K562 (cell line): ENCODE data around the gene COL4A2. TPM values are rescaled to one million over a fixed set of nuclear protein-coding genes. Genes with fewer than 3 reads are reported as not detected.

Experiments
- DACH1 ChIP-seq: fragments of 450-650 bp; IDR thresholded peaks from 2 replicates; pipeline ENCODE4 v1.6.1; 2018; ENCODE audit not compliant: partially characterized antibody
- SREBF1 ChIP-seq: fragments of 150-350 bp; IDR thresholded peaks from 2 replicates; pipeline ENCODE4 v1.6.1; 2014; ENCODE audit warnings: antibody characterized with exemption, low read depth, low read length, borderline replicate concordance
- ZNF212 ChIP-seq: fragments of 450-650 bp; formaldehyde crosslinking; IDR thresholded peaks from 2 replicates; pipeline ENCODE4 v1.4.0; 2020; ENCODE audit warnings: mild to moderate bottlenecking
- ZNF253 ChIP-seq: fragments of 250-450 bp; sonication (Bioruptor Pico); conservative IDR thresholded peaks from 2 replicates; pipeline ENCODE4 v1.6.1; 2021; ENCODE audit warnings: mild to moderate bottlenecking
- polyA plus RNA-seq, 8 experiments: library from polyadenylated mRNA; depleted of rRNA in 4 of 8; stranded (reverse) in 5 of 8; unstranded in 3 of 8; fragments of >200 nt; fragmentation: Nextera tagmentation in 2 of 8; fragmentation: Illumina TruSeq in 1 of 8; extraction: Ambion mirVana in 2 of 8; extraction: Trizol in 1 of 8; gene quantifications; 2 replicates each; pipeline versions ENCODE4 v1.2.1 to v1.2.3, GENCODE V29; 2011 to 2014; ENCODE audit warnings: inconsistent platforms in 1 of 8, missing spikeins in 1 of 8
- total RNA-seq, 7 experiments: library from RNA; depleted of rRNA in 6 of 7; stranded (reverse); fragments of >200 nt in 6 of 7; fragmentation: Illumina TruSeq in 2 of 7; extraction: Trizol in 2 of 7; gene quantifications; 2 replicates each; pipeline versions ENCODE4 v1.2.1 to v1.2.3, GENCODE V29; 2011 to 2021; ENCODE audit warnings: low replicate concordance in 1 of 7
- TF ChIP-seq, protein P1 (sequence below): sonication (generic); formaldehyde crosslinking; IDR thresholded peaks from 2 replicates; pipeline ENCODE4 v1.8.1; 2023; ENCODE audit warnings: missing genetic modification reagents, mild to moderate bottlenecking, borderline replicate concordance
- TF ChIP-seq, protein P2 (sequence below), 2 experiments: IDR thresholded peaks; 2 replicates each; pipeline ENCODE4 v1.6.1; 2011; ENCODE audit warnings: borderline replicate concordance in 1 of 2, control low read depth in 1 of 2, low read depth in 1 of 2, low read length in 1 of 2, mild to moderate bottlenecking in 1 of 2, mixed read lengths in 1 of 2, moderate library complexity in 1 of 2; ENCODE audit not compliant: insufficient read depth in 1 of 2, insufficient read length in 1 of 2, poor library complexity in 1 of 2, severe bottlenecking in 1 of 2; ENCODE audit errors: extremely low read depth in 1 of 2
- TF ChIP-seq, protein P3 (sequence below), 2 experiments: IDR thresholded peaks in 1 of 2; conservative IDR thresholded peaks in 1 of 2; 2 replicates each; pipeline ENCODE4 v1.6.1; 2016; ENCODE audit warnings: low read depth in 2 of 2, mild to moderate bottlenecking in 1 of 2, missing compliant biosample characterization in 1 of 2, missing genetic modification characterization in 1 of 2, moderate library complexity in 1 of 2

COL4A2 gene
- total and polyA plus RNA-seq, 9 of the 15 experiments (the other 6 are each of a cell fraction or from before 2014, with no cell fraction given): 0.13 to 15.2 (median 8.1) TPM

DNA sequence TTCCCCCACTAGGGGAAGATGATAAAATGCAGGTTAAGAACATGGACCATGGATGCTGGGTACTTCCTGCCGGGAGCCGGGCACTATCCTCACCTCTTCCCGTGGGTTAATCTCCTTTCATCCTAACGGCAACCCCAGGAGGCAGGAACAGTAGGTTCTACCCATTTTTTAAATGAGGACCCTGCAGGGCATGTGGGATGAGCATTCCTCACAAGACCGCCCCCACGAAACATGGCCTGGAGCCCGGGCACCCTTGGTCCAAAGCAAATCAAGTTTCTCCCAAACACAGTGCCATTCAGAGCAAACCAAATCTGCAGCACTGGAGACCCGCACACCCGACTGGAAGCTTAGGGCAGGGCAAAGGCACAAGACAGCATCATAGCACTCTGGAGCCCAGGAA, 35.4 kb downstream of the COL4A2 start (continued):
- TF ChIP-seq, protein P1, sequence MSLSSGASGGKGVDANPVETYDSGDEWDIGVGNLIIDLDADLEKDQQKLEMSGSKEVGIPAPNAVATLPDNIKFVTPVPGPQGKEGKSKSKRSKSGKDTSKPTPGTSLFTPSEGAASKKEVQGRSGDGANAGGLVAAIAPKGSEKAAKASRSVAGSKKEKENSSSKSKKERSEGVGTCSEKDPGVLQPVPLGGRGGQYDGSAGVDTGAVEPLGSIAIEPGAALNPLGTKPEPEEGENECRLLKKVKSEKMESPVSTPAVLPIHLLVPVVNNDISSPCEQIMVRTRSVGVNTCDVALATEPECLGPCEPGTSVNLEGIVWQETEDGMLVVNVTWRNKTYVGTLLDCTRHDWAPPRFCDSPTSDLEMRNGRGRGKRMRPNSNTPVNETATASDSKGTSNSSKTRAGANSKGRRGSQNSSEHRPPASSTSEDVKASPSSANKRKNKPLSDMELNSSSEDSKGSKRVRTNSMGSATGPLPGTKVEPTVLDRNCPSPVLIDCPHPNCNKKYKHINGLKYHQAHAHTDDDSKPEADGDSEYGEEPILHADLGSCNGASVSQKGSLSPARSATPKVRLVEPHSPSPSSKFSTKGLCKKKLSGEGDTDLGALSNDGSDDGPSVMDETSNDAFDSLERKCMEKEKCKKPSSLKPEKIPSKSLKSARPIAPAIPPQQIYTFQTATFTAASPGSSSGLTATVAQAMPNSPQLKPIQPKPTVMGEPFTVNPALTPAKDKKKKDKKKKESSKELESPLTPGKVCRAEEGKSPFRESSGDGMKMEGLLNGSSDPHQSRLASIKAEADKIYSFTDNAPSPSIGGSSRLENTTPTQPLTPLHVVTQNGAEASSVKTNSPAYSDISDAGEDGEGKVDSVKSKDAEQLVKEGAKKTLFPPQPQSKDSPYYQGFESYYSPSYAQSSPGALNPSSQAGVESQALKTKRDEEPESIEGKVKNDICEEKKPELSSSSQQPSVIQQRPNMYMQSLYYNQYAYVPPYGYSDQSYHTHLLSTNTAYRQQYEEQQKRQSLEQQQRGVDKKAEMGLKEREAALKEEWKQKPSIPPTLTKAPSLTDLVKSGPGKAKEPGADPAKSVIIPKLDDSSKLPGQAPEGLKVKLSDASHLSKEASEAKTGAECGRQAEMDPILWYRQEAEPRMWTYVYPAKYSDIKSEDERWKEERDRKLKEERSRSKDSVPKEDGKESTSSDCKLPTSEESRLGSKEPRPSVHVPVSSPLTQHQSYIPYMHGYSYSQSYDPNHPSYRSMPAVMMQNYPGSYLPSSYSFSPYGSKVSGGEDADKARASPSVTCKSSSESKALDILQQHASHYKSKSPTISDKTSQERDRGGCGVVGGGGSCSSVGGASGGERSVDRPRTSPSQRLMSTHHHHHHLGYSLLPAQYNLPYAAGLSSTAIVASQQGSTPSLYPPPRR (CRISPR knock-in tag): no peak
- TF ChIP-seq, protein P2, sequence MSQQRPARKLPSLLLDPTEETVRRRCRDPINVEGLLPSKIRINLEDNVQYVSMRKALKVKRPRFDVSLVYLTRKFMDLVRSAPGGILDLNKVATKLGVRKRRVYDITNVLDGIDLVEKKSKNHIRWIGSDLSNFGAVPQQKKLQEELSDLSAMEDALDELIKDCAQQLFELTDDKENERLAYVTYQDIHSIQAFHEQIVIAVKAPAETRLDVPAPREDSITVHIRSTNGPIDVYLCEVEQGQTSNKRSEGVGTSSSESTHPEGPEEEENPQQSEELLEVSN (IDR thresholded peaks at IDR 0.05; ENCODE audit: borderline replicate concordance in 1 of 2, extremely low read depth in 1 of 2, insufficient read depth in 1 of 2, insufficient read length in 1 of 2, low read depth in 1 of 2, low read length in 1 of 2, poor library complexity in 1 of 2, severe bottlenecking in 1 of 2): no peak
- TF ChIP-seq SREBF1: no peak
- TF ChIP-seq ZNF212: no peak
- TF ChIP-seq, protein P3, sequence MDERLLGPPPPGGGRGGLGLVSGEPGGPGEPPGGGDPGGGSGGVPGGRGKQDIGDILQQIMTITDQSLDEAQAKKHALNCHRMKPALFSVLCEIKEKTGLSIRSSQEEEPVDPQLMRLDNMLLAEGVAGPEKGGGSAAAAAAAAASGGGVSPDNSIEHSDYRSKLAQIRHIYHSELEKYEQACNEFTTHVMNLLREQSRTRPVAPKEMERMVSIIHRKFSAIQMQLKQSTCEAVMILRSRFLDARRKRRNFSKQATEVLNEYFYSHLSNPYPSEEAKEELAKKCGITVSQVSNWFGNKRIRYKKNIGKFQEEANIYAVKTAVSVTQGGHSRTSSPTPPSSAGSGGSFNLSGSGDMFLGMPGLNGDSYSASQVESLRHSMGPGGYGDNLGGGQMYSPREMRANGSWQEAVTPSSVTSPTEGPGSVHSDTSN (CRISPR knock-in tag; IDR thresholded peaks at IDR 0.05; ENCODE audit: low read depth): no peak
- TF ChIP-seq, protein P3 (tag; conservative IDR thresholded peaks at IDR 0.05; ENCODE audit: low read depth): no peak
- TF ChIP-seq ZNF253 (CRISPR knock-in tag): no peak
- no peak for TF ChIP-seq DACH1
